ENCODE results near the gene ST14. TPM values are rescaled to one million over a fixed set of nuclear protein-coding genes. Genes with fewer than 3 reads are reported as not detected.

Gene ST14
- total RNA-seq, 1 experiment from 2014 or later, result 0.30 TPM

DNA sequence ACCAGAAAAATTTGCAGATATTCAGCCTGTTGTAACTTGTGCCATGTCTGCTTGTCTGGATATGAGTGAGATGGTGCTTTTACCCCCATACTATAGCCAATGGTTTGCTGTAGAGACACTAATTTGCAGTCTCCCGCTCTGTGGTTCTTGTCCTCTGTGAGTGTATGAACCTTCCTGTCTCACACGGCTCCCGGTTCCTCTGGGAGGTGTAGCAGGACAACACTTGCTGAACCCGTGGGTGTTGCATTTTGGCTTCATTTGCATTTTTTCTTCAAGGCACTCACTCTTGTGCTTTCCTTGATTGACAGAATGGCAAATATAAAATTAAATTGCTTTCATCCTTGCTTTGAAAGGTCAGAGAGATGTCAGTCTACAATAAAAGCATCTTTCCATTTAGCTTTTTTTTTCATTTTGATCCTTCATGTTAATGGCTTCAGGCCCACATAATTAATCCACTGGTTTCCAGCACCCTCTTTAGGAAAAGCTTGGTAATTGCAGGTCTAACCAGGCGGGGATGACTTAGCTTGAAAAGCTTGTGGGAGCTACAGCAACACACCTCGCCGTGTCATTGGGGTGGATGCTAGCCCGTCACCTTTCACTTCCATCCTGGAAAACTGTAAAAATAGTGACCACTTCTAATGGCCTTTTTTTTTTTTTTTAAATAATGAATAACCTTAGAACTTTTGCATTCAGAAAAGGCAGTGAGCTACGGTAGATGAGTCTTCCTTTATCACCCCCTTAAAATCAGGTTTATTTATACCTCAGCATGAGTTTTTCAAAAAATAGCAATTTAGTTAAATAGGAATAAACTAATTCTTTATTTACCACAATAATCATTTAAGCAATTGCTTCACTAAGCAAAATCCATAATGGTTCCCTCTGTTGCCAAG, 27.4 kb upstream of the ST14 start:
- ChIA-PET CTCF (interaction anchor here (0.5 to 1.9 kb wide), 21 partner anchors 13 to 671 kb away, joined by 3 to 54 read pairs (median 4); partner anchors contain the start of genes NFRKB and PRDM10), POLR2A (ENCODE audit: low non-redundant PET) (no interaction called here)
- H3K27me3 ChIP-seq (replicated peaks; ENCODE audit: insufficient read depth, low read depth, low read length, poor library complexity), result no peaks in the 10 kb centered on the region
- no peak overlapping the region for H3K4me3 ChIP-seq (ENCODE audit: low read depth, low read length, poor library complexity, severe bottlenecking)
- intact Hi-C loops (cut with micrococcal nuclease; ENCODE audit: unreplicated experiment), result loop anchor here (1.0 to 5.0 kb wide), 2 partner anchors 209 to 365 kb away; no protein-coding TSS in a partner anchor
- BruUV-seq (replicated peaks), result no TSS peak
- H3K9me3 ChIP-seq (ENCODE audit: low read depth, low read length, poor library complexity, severe bottlenecking), result no peaks in the 10 kb centered on the region
- DNase-seq (ENCODE audit: low spot score), result peak; percentile 81
- no peak overlapping the region for H3K27ac ChIP-seq (ENCODE audit: low read depth, low read length, poor library complexity, severe bottlenecking)
- H3K4me1 ChIP-seq (ENCODE audit: insufficient read depth, low read length, poor library complexity, severe bottlenecking), result no peaks in the 10 kb centered on the region
- TF ChIP-seq, protein P1, sequence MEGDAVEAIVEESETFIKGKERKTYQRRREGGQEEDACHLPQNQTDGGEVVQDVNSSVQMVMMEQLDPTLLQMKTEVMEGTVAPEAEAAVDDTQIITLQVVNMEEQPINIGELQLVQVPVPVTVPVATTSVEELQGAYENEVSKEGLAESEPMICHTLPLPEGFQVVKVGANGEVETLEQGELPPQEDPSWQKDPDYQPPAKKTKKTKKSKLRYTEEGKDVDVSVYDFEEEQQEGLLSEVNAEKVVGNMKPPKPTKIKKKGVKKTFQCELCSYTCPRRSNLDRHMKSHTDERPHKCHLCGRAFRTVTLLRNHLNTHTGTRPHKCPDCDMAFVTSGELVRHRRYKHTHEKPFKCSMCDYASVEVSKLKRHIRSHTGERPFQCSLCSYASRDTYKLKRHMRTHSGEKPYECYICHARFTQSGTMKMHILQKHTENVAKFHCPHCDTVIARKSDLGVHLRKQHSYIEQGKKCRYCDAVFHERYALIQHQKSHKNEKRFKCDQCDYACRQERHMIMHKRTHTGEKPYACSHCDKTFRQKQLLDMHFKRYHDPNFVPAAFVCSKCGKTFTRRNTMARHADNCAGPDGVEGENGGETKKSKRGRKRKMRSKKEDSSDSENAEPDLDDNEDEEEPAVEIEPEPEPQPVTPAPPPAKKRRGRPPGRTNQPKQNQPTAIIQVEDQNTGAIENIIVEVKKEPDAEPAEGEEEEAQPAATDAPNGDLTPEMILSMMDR (conservative IDR thresholded peaks at IDR 0.05; ENCODE audit: low read depth, low read length), result peak; percentile 94
- no peak for TF ChIP-seq EZH2 (IDR thresholded peaks at IDR 0.05; ENCODE audit: borderline replicate concordance, low read depth, low read length, poor library complexity, severe bottlenecking)
- H3K36me3 ChIP-seq (ENCODE audit: insufficient read depth, low read length, poor library complexity, severe bottlenecking), result peaks cover 43% of the 10 kb centered on the region

DNA sequence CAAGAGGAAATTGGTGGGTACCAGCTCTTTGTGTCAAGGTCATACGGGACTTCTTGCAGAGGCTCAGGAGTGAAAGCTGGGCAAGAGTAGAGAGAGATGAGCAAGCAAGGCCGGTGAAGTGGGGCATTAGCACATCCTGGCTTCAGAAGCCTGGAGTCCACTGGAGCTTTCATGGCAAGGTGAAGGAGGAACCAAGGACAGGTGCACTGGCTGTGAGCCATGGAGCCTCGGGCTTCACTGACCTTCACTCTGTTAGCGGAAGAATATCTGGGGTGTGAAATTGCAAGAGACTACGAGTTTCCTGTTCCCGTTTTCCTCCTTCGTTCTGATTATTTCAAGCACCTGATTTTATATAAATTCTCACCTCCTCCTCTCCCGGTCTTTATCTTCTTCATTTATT, 25.9 kb upstream of the ST14 start:
- H3K4me3 ChIP-seq (ENCODE audit: low read depth, low read length, poor library complexity, severe bottlenecking), result no peak overlapping the region
- no peaks in the 10 kb centered on the region for H3K4me1 ChIP-seq (ENCODE audit: insufficient read depth, low read length, poor library complexity, severe bottlenecking)
- ChIA-PET CTCF (interaction anchor here (0.6 kb wide), 2 partner anchors 53 to 218 kb away, joined by 3 read pairs; no protein-coding TSS in a partner anchor), POLR2A (ENCODE audit: low non-redundant PET) (no interaction called here)
- intact Hi-C loops (cut with micrococcal nuclease; ENCODE audit: unreplicated experiment), result loop anchor here (5.0 kb wide), 1 partner anchor 366 kb away; no protein-coding TSS in a partner anchor
- BruUV-seq (replicated peaks), result no TSS peak
- no peak for TF ChIP-seq EZH2 (IDR thresholded peaks at IDR 0.05; ENCODE audit: borderline replicate concordance, low read depth, low read length, poor library complexity, severe bottlenecking)
- TF ChIP-seq, protein P1 (conservative IDR thresholded peaks at IDR 0.05; ENCODE audit: low read depth, low read length), result no peak
- H3K36me3 ChIP-seq (ENCODE audit: insufficient read depth, low read length, poor library complexity, severe bottlenecking), result peaks cover 34% of the 10 kb centered on the region
- H3K27me3 ChIP-seq (replicated peaks; ENCODE audit: insufficient read depth, low read depth, low read length, poor library complexity), result no peaks in the 10 kb centered on the region
- no peaks in the 10 kb centered on the region for H3K9me3 ChIP-seq (ENCODE audit: low read depth, low read length, poor library complexity, severe bottlenecking)
- H3K27ac ChIP-seq (ENCODE audit: low read depth, low read length, poor library complexity, severe bottlenecking), result no peak overlapping the region
- no peak for DNase-seq (ENCODE audit: low spot score)

DNA sequence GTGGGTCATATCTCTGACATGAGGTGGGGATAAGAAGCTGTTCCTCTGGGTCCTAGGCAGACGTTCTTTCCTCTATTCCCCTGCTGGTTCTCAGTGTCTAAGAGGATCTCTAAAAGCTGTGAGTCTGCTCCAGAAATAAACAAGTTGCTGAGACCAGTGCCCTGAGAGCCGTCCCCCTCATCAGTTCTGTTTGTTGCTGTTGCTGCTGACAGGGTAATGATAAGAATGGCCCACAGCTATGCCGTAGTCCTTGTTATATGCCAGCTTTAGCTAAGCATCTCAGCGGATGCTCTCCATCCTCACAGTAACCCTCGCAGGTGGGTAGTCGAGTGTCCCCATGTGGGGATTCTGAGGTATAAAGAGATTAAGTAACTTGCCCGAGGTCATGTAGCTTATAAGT, 23.5 kb upstream of the ST14 start:
- no peak for DNase-seq (ENCODE audit: low spot score)
- TF ChIP-seq, protein P1 (conservative IDR thresholded peaks at IDR 0.05; ENCODE audit: low read depth, low read length), result no peak
- TF ChIP-seq EZH2 (IDR thresholded peaks at IDR 0.05; ENCODE audit: borderline replicate concordance, low read depth, low read length, poor library complexity, severe bottlenecking), result no peak
- no peaks in the 10 kb centered on the region for H3K4me1 ChIP-seq (ENCODE audit: insufficient read depth, low read length, poor library complexity, severe bottlenecking)
- H3K4me3 ChIP-seq (ENCODE audit: low read depth, low read length, poor library complexity, severe bottlenecking), result no peak overlapping the region
- H3K27me3 ChIP-seq (replicated peaks; ENCODE audit: insufficient read depth, low read depth, low read length, poor library complexity), result no peaks in the 10 kb centered on the region
- intact Hi-C loops (cut with micrococcal nuclease; ENCODE audit: unreplicated experiment), result no loop called here
- H3K27ac ChIP-seq (ENCODE audit: low read depth, low read length, poor library complexity, severe bottlenecking), result no peak overlapping the region
- ChIA-PET CTCF (interaction anchor here (0.5 kb wide), 1 partner anchor 32 kb away, joined by 3 read pairs; no protein-coding TSS in a partner anchor), POLR2A (ENCODE audit: low non-redundant PET) (no interaction called here)
- no peaks in the 10 kb centered on the region for H3K9me3 ChIP-seq (ENCODE audit: low read depth, low read length, poor library complexity, severe bottlenecking)
- peaks cover 23% of the 10 kb centered on the region for H3K36me3 ChIP-seq (ENCODE audit: insufficient read depth, low read length, poor library complexity, severe bottlenecking)
- no TSS peak for BruUV-seq (replicated peaks)
